GM13976 (cell line): ENCODE data around the gene CYTH1.
A peak's percentile ranks its signal among the peaks of the same experiment; 100 is the strongest.

Experiments used
- DNase-seq: peaks from one replicate; pipeline ENCODE4 v3.0.0; 2012; ENCODE audit warnings: low spot score
- in situ Hi-C: fragments of 300-500 bp; cut with MboI; formaldehyde crosslinking; loops from one replicate; pipeline ENCODE4 v1.12.0; 2022; ENCODE audit warnings: low sequenced_read_pairs, mixed read lengths, inconsistent platforms; ENCODE audit not compliant: unreplicated experiment
- TF ChIP-seq, protein P1 (sequence below): IDR thresholded peaks from 2 replicates; pipeline ENCODE4 v1.5.1; 2012; ENCODE audit warnings: borderline replicate concordance, mild to moderate bottlenecking; ENCODE audit not compliant: insufficient read depth; ENCODE audit errors: extremely low read depth, missing control alignments, control extremely low read depth

Gene CYTH1

DNA sequence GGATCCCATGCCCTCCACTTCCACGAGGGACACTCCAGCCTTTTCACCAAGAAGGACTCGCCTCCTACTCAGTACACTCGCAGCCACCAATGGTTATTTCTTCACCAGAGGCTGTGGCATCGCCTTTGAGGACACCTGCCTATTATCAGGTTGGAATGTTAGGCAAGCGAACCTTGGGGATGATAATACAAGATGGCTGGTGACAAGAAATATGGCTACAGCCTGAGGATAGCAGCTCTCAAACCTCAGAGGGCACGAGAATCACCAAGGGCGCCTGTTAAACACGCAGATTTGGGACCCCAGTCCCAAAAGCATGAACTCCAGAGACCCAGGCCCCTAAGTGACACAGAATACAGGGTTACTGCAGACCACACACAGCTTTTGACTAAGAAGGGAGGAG lies 58.1 kb downstream of the CYTH1 start:
- TF ChIP-seq, protein P1, sequence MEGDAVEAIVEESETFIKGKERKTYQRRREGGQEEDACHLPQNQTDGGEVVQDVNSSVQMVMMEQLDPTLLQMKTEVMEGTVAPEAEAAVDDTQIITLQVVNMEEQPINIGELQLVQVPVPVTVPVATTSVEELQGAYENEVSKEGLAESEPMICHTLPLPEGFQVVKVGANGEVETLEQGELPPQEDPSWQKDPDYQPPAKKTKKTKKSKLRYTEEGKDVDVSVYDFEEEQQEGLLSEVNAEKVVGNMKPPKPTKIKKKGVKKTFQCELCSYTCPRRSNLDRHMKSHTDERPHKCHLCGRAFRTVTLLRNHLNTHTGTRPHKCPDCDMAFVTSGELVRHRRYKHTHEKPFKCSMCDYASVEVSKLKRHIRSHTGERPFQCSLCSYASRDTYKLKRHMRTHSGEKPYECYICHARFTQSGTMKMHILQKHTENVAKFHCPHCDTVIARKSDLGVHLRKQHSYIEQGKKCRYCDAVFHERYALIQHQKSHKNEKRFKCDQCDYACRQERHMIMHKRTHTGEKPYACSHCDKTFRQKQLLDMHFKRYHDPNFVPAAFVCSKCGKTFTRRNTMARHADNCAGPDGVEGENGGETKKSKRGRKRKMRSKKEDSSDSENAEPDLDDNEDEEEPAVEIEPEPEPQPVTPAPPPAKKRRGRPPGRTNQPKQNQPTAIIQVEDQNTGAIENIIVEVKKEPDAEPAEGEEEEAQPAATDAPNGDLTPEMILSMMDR: no peak
- in situ Hi-C loops: no loop called here
- DNase-seq: no peak

- TF ChIP-seq, protein P1: no peak
- DNase-seq: no peak
- in situ Hi-C loops: no loop called here
Measured at GRCh38 chr17:78723001-78723796, 58.9 kb downstream of the CYTH1 start.

DNA sequence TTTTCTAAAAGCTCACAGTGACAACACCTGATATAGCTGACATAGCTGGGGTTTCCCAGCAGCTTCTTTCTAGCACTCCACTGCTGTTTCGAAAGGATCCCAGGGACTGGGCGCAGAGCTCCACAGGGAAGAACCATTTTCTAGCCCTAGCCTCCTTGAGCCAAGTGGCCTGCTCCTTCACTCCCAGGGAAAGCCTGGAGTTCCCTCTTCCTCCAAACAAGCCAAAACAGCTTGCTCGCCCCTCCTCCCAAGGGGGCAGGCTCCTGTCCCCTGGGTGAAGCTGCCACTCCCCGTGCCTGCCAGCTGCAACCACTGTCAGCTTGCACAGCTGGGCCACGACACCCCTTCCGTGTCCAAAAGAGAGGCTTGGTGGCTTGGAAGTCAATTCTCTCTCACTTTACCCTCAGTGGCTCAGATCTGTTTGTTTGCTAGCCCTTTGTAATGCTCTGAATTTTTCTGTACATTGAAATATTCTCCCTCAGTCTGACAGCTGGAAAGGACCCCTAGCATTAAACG lies 59.8 kb downstream of the CYTH1 start:
- TF ChIP-seq, protein P1: no peak
- peak; percentile 54 for DNase-seq
- in situ Hi-C loops: no loop called here

- in situ Hi-C loops: no loop called here
- TF ChIP-seq, protein P1: no peak
- no peak for DNase-seq
Measured at GRCh38 chr17:78719630-78720298, 62.3 kb downstream of the CYTH1 start.

- in situ Hi-C loops: no loop called here
- TF ChIP-seq, protein P1: no peak
Measured at GRCh38 chr17:78718575-78719208, 63.4 kb downstream of the CYTH1 start.

DNA sequence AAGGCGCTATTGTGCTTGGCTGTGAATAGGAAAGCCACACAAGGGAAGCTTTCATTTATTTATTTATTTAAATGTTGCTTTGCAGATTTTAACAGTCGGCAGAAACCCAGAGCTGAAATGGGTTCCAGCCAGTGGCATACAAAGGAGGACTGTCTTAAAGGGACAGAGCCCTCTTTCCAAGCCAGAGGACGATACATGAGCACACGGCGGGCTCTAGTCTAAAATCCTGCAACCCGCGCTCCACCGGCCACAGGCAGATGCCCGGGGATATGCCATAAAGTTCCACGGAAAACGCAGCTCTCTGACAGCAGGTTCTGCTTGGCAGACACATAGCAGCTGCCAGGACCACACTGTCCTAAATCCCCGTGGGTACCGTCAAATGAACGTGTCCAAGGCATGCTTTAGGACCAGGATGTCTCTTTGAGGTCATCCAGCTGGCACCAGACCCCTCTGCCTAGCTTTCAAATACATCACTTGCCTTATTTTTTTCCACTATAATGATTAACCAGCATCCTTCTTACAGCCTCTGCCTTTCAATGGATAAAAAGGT lies 64.6 kb downstream of the CYTH1 start:
- peak; percentile 18 for DNase-seq
- TF ChIP-seq, protein P1: no peak
- in situ Hi-C loops: no loop called here

More at GRCh38 chr17:78718575-78719208, 63.4 kb downstream of the CYTH1 start:
- DNase-seq: peak; percentile 3
